Lung (tissue), 12 donors: ENCODE results near the gene B3GNT2. TPM values are rescaled to one million over a fixed set of nuclear protein-coding genes. Genes with fewer than 3 reads are reported as not detected.

Experiments
- ATAC-seq: fragments of 200-7000 bp; cut with Tn5 transposase; one replicate; pipeline ENCODE4 v1.9.1; 2020; ENCODE audit warnings: moderate number of reproducible peaks; ENCODE audit not compliant: insufficient read depth, low FRiP score
- DNase-seq, 3 donors: peaks; one replicate each; pipeline ENCODE4 v3.0.0-alpha.2; 2013 to 2017
- H3K27ac ChIP-seq, 2 donors: one replicate each; pipeline ENCODE4 v1.5.1; 2013; ENCODE audit warnings: mild to moderate bottlenecking in 2 of 2, moderate library complexity in 2 of 2, control low read depth in 1 of 2, inconsistent platforms in 1 of 2, low read depth in 1 of 2, low read length in 1 of 2
- H3K27me3 ChIP-seq, 3 donors: one replicate each; pipeline ENCODE4 v1.5.1; 2013; ENCODE audit warnings: low read length in 2 of 3; ENCODE audit not compliant: control insufficient read depth in 3 of 3, insufficient read depth in 3 of 3
- H3K36me3 ChIP-seq, 4 donors: one replicate each; pipeline ENCODE4 v1.5.1; 2013; ENCODE audit warnings: low read length in 4 of 4, mild to moderate bottlenecking in 1 of 4, moderate library complexity in 1 of 4; ENCODE audit not compliant: control insufficient read depth in 4 of 4, insufficient read depth in 4 of 4
- H3K4me1 ChIP-seq, 5 donors: one replicate each; pipeline ENCODE4 v1.5.1; 2013; ENCODE audit warnings: low read length in 5 of 5, mild to moderate bottlenecking in 2 of 5, moderate library complexity in 1 of 5; ENCODE audit not compliant: control insufficient read depth in 5 of 5, insufficient read depth in 5 of 5
- H3K4me3 ChIP-seq: one replicate; pipeline ENCODE4 v1.5.1; 2013; ENCODE audit warnings: mild to moderate bottlenecking, control low read depth, moderate library complexity
- H3K9ac ChIP-seq, 2 donors: one replicate each; pipeline ENCODE4 v1.5.1; 2013; ENCODE audit warnings: low read length in 2 of 2, control low read depth in 1 of 2; ENCODE audit not compliant: insufficient read depth in 1 of 2
- H3K9me3 ChIP-seq, 4 donors: one replicate each; pipeline ENCODE4 v1.5.1; 2013; ENCODE audit warnings: low read length in 3 of 4, mild to moderate bottlenecking in 1 of 4, moderate library complexity in 1 of 4; ENCODE audit not compliant: control insufficient read depth in 4 of 4, insufficient read depth in 3 of 4
- WGBS, 2 donors: extraction: QIAGEN DNeasy Blood & Tissue Kit; methylation state at CpG; one replicate each; pipeline ENCODE4 v1.1.7; 2013; 5-methylcytosine and 5-hydroxymethylcytosine counted together
- polyA plus RNA-seq, 2 donors: library from polyadenylated mRNA; stranded (reverse); fragments of 200-250 nt; gene quantifications; one replicate each; pipeline ENCODE4 v1.2.1, GENCODE V29; 2013
- total RNA-seq, 2 donors: library from RNA; depleted of rRNA in 1 of 2; stranded (reverse); fragments of >200 nt in 1 of 2; gene quantifications; one replicate each; pipeline ENCODE4 v1.2.1, GENCODE V29; 2014 to 2021
- TF ChIP-seq, protein P1 (sequence below): IDR thresholded peaks from 2 replicates; pipeline ENCODE4 v1.5.1; 2012; ENCODE audit warnings: mild to moderate bottlenecking; ENCODE audit errors: control extremely low read depth, extremely low read depth
- donor health status: control.
- donor health status: control.
- donor health status: Bipolar disorder and iron deficiency.
- donor health status: healthy.
- donor health status: DM: yes; HTN: yes; CAD: no.

The B3GNT2 gene
- total and polyA plus RNA-seq, 4 donors: 11.4 to 41.8 (median 25.4) TPM

DNA sequence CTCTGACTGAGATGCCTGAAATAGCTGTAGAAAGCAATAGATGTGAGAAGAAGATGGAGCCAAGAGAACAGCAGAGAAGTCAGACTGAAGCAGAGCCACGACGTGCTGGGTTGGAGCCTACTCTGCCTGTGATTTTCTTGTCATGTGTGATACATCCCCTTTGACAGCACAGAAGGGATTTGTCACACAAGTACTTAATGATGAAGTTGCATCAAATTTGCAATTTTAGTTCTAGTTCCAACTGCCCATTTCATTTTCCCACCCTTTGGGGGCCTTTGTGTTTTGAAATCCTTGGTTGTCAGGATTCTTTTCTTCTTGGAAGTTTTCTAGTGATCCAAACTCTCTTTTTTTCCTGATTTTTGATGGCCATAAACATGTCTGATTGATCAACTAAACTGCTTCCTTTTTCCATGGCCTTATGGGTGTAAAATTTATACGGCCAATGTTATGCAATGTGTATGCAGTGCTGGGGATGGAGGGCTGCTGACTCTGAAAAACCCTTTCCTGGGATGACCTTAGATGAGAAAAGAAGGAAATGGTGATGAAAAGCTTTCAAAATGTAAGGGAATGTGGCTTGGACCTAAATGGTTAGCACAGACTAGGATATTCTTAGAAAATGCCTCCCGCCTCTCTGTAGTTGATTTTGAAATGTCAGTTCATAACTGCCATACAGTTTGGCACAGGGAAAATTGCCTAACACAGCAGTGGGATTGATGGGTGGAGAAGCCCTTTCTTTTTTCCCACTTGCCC lies 9.6 kb upstream of the B3GNT2 start:
- Histone ChIP-seq H3K27me3 (no peaks in the 10 kb centered on the region), H3K27ac (no peak overlapping the region), H3K9me3 (no peaks in the 10 kb centered on the region), H3K36me3 (no peaks in the 10 kb centered on the region), H3K9ac (no peak overlapping the region), H3K4me3 (no peak overlapping the region), H3K4me1 (peaks cover 4 to 43% (median 16%) of the 10 kb centered on the region in 5 donors)
- TF ChIP-seq, protein P1, sequence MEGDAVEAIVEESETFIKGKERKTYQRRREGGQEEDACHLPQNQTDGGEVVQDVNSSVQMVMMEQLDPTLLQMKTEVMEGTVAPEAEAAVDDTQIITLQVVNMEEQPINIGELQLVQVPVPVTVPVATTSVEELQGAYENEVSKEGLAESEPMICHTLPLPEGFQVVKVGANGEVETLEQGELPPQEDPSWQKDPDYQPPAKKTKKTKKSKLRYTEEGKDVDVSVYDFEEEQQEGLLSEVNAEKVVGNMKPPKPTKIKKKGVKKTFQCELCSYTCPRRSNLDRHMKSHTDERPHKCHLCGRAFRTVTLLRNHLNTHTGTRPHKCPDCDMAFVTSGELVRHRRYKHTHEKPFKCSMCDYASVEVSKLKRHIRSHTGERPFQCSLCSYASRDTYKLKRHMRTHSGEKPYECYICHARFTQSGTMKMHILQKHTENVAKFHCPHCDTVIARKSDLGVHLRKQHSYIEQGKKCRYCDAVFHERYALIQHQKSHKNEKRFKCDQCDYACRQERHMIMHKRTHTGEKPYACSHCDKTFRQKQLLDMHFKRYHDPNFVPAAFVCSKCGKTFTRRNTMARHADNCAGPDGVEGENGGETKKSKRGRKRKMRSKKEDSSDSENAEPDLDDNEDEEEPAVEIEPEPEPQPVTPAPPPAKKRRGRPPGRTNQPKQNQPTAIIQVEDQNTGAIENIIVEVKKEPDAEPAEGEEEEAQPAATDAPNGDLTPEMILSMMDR: no peak
- DNase-seq (peak; percentile 79 to 98 (median 93)), ATAC-seq (peak; percentile 47)
- WGBS, 2 donors: 34 to 63% methylated on average over 4 of the region's 4 CpGs

DNA sequence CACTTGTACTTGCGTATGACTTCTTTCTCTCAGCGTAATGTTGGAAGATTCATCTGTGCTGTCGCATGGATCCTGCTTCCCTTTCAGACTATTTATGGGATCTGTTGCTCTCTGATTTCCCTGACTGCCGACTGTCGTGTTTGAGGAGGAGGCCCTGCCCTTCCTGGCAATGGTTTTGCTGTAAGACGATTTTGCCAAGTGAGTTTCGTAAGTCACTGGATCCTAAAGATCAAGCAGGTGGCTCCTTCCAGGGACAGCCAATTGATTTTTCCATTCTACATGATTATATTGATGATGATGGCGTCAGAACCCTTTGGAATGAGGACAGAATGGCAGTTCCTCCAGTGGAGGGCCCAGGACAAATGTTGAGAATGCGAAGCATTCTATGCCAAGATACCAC lies 8.7 kb upstream of the B3GNT2 start:
- ATAC-seq: no peak
- TF ChIP-seq, protein P1: no peak
- Histone ChIP-seq H3K9me3 (no peaks in the 10 kb centered on the region), H3K4me3 (no peak overlapping the region), H3K27ac (peak overlapping the region in 1 of 2 donors; percentile 45), H3K27me3 (no peaks in the 10 kb centered on the region), H3K36me3 (no peaks in the 10 kb centered on the region), H3K4me1 (peaks cover 4 to 43% (median 16%) of the 10 kb centered on the region in 5 donors), H3K9ac (no peak overlapping the region)
- WGBS, 2 donors: 53 to 58% methylated on average over 9 of the region's 9 CpGs
- DNase-seq: peak; percentile 31 to 80 (median 79)

DNA sequence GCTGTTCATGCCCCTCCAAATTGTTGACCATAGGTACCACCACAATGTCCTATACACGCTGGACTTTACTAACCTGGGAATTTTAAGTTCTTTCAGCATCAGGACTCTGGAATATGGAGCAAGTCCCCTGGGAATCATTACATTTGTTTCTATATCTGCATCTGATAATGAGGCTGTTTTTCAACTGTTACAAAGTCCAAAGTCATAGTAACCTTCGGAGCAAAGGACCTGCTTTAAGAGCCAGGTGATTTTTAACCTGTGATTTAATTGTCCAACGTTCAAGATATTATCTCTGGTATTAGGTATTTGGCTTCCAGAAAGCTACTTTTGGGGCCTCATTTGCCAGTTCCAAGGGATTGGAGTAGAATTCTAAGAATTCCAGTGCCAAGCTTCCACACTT lies 7.5 kb upstream of the B3GNT2 start:
- Histone ChIP-seq H3K9ac (no peak overlapping the region), H3K27me3 (no peaks in the 10 kb centered on the region), H3K4me1 (peaks cover 4 to 42% (median 14%) of the 10 kb centered on the region in 5 donors), H3K27ac (no peak overlapping the region), H3K9me3 (no peaks in the 10 kb centered on the region), H3K4me3 (no peak overlapping the region), H3K36me3 (no peaks in the 10 kb centered on the region)
- DNase-seq (no peak), ATAC-seq (no peak)
- TF ChIP-seq, protein P1: no peak
- 88 to 93% methylated on average over 3 of the region's 3 CpGs for WGBS, 2 donors
